ENCODE results near the gene PDP2.
A peak's percentile ranks its signal among the peaks of the same experiment; 100 is the strongest.

The PDP2 gene, protein sequence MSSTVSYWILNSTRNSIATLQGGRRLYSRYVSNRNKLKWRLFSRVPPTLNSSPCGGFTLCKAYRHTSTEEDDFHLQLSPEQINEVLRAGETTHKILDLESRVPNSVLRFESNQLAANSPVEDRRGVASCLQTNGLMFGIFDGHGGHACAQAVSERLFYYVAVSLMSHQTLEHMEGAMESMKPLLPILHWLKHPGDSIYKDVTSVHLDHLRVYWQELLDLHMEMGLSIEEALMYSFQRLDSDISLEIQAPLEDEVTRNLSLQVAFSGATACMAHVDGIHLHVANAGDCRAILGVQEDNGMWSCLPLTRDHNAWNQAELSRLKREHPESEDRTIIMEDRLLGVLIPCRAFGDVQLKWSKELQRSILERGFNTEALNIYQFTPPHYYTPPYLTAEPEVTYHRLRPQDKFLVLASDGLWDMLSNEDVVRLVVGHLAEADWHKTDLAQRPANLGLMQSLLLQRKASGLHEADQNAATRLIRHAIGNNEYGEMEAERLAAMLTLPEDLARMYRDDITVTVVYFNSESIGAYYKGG

DNA sequence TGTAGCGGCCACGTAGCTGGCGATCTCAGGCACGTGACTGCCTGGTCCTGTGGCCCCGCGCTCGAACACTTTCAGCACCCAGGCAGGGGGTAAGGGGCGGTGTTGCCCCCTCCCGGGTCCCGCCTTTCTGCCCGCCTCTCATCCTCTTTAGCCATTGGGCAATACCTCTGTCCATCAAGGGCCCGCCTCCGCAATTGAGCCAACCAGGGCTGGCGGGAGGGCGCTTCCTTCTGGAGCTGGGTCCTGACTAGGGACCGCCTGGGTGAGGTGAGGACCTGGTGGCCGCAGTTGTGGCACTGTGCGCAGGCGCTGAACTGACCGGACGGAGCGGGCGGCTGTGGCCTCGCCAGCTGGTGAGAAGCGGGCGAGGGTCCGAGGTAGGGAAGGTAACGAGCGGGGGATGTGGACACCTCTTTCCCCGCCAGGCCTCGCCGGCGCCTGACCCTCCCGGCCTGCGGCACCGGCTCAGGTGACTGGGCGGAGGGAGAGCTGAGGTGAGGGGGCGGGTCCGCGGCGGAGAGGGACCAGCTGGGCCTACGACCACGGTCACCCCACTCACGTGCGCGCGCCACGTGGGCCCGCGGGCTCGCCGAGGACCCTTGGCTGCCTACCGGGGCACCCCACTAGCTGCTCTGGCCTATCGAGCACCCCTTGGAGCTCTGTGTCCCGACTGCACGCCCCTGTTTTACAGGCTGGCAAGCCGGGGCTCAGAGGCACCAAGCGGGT lies at the start of gene PDP2:
TSS of gene PDP2 (plus strand) at position 228 of the 726 bp plus-strand sequence. CDS start 3,770 bp downstream, outside the sequence.
- DNase-seq (ENCODE audit: low read depth in 4 of 4, low spot score in 1 of 4), result peak; percentile 79 to 92 (median 85)

DNA sequence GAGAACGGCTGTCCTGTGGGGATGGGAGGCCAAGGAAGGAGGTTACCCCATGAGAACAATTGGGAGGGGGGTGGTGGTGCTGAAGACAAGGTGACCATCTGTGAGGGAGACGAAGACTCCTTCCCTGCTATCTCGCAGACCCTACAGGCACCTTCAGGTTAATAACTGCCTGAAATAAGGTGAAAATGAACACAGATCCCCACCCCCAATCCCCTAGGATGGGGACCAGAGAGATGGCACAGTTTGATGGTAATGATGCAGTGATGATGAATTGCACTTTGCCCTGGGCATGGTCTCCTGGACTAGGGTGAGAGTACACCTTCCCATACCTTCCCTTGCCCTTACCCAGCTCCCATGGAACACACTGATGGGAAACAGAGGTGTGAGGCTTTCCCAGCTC lies 48.1 kb upstream of the PDP2 start:
- DNase-seq (ENCODE audit: low read depth in 4 of 4, low spot score in 1 of 4), result no peak

DNA sequence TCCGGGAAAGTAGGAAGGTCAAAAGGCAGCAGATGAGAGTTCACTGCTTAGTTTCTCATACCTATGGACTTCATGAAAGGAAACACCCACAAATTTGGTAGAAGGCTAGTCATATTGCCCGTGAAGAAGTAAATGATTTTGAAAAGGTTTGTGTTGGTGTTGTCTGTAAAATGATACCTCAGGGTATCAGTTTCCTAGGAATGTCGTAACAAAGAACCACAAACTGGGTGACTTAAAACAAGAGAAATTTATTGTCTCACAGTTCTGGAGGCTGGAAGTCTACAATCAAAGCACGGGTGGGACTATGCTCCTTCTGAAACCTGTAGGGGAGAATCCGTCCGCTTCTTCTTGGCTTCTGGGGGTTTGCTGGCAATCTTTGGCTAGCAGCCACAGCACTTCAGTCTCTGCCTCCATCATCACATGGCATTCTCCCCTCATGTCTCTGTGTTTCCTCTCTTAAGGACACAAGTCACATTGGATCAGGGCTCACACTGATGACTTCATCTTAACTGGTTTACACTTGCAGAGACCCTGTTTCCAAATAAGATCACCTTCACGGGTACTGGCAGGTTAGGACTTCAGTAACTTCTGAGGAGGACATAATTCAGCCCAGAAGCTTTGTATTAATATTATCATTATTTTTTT lies 47.5 kb upstream of the PDP2 start:
- DNase-seq (ENCODE audit: low read depth in 4 of 4, low spot score in 1 of 4), result no peak

DNA sequence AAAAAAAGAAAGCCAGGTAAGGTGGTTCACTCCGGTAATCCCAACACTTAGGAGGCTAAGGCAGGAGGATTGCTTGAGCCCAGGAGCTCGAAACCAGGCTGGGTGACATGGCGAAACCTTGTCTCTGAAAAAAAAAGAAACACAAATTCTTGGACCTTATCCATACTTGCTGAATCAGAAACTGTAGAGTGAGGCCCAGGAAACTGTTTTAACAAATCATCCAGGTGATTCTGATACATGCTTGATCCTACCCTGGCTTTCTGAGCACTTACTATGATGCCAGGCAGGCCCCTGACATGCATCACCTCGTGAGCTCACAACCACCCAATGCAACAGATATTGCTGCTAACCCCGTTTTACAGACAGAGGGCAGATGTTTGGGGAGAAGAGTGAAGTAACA lies 45.6 kb upstream of the PDP2 start:
- DNase-seq (ENCODE audit: low read depth in 4 of 4, low spot score in 1 of 4), result no peak

DNA sequence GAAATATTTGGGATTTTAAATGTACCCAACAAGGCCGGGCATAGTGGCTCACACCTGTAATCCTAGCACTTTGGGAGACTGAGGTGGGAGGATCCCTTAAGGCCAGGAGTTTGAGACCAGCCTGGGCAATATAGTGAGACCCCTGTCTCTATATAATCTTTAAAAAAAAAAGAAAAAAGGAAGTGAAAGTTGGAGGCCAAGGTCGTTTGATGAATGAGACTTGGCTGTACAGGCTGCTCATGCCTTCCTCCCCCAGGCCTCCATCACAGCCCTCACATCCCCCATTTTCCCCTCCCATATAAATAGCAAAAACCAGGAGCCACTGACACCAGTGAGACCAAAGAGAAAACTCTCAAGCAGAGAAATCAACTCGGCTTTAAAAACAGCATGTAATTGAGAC lies 39.4 kb upstream of the PDP2 start:
- DNase-seq (ENCODE audit: low read depth in 4 of 4, low spot score in 1 of 4), result no peak

DNA sequence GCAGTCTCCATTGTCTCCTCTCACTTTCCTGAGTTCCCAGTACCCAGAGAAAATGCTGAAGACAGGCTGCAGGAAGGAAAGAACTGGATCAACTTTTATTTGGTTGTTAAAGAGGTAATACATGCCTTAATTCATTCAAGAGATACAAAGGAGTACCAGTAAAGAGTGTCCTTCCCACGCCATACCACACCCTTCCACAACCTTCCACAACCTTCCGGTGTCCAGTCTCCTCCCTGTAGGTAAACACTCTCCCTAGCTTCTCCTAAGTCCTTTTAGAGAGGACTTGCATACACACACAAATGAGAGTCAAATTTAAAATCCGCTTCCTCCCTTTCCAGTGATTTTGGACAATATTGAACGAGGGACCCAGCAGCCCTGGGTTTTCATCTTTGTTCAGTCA lies 38.9 kb upstream of the PDP2 start:
- no peak for DNase-seq (ENCODE audit: low read depth in 4 of 4, low spot score in 1 of 4)

DNA sequence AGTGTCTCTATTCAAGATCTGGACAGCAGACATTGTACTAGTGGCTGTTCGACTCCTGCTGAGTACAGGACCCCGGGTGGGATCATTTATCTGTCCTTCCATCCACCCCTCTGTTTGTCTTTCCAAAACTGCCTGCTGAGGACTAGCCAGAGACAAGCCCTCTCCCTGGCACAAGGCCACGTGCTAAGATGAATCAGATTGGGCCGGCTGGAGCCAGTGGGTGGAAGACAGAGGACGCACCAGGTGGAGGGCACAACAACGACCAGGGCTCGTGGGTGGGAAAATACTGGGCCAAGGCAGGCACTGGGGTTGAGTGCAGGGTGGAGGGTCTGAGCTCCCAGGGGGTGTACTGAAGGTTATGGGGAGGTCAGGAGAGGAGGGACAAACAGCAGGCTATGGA lies 37.5 kb upstream of the PDP2 start:
- DNase-seq (ENCODE audit: low read depth in 4 of 4, low spot score in 1 of 4), result no peak

DNA sequence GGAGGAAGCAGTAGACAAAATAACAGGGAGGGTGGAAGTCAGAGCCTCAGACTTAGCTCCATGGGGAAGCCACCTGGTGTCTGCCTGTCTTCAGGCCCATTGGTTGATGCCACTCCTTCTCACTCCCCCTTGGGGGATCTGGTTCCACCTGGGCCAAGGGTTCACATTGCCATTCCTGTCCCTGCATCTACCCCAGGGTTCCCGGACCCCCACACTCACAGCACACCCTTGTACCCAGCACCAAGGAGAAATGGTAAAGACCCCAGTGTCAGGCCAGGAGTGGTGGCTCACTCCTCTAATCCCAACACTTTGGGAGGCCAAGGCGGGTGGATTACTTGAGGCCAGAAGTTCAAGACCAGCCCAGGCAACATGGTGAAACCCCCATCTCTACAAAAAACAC lies 37.1 kb upstream of the PDP2 start:
- DNase-seq (ENCODE audit: low read depth in 4 of 4, low spot score in 1 of 4), result no peak

DNA sequence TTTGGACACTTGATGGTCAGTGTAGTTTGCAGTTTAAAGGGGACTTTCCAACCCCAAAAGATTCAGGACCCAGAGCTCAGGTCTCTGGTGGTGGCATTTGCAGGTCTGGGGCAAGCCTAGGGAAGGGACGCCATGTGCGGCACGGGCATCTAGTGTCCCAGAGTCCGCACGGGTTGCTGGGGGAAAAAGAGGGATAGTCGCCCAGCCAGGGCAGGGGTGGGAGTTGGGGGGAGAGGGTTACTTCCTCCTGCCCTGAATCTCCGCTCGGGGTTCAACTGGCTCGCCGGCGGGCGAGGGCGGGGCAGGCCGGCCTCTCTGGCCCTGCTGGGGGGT lies 36.3 kb upstream of the PDP2 start:
- DNase-seq (ENCODE audit: low read depth in 4 of 4, low spot score in 1 of 4), result no peak

DNA sequence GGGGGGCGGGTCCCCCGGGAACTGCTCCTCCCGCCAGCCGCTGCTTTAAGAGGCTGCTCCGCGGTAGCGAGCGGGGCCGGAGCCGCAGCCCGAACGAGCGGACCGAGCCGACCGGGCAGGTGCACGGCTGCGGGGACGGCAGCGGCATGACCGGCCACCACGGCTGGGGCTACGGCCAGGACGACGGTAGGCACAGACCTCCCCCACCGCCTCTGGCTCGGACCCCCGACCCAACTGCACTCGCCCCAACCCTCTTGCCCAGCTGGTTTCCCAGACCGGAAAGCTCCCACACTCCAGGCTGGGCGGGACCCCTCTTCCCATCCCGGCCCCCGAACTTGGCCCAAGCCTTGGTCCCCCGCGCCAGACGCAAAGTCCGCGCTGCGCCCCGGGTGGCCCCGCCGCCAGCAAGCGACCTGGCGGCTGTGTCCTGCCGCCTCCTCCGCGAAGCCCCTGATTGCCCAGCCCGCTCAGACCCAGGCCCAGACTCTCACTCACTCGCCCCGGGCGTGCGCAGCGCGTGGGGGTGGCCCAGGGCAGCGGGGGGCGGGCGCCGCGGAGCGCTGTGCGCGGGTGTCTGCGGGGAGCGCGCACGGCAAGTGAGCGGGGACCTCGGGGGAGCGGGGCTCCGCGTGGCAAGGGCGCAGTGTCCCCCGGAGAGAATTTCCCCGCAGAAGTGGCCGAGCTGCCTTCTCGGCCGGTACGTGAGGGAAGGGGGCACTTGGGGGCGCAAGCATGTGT lies 35.8 kb upstream of the PDP2 start, which contains the start of gene CA7:
TSS of gene CA7 (plus strand) at position 73 of the 738 bp plus-strand sequence. CDS start at position 147, 74 bp downstream.
- no peak for DNase-seq (ENCODE audit: low read depth in 4 of 4, low spot score in 1 of 4)

DNA sequence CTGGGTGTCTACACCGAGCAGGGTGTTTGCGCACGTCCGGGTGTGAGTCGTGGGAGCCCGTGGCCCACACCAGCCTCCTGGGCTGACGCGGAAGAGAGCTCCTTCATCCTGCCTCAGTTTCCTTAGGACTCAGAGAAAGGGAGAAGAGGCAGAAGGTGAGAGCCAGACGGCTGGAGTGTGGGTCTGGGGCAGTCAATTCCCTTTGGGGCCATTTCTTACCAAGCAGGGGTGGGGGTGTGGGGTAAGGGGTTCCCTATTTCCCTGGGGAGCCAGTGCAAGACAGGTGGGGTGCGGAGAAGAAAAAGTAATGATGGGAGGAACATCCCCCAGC lies 35.3 kb upstream of the PDP2 start:
- no peak for DNase-seq (ENCODE audit: low read depth in 4 of 4, low spot score in 1 of 4)

DNA sequence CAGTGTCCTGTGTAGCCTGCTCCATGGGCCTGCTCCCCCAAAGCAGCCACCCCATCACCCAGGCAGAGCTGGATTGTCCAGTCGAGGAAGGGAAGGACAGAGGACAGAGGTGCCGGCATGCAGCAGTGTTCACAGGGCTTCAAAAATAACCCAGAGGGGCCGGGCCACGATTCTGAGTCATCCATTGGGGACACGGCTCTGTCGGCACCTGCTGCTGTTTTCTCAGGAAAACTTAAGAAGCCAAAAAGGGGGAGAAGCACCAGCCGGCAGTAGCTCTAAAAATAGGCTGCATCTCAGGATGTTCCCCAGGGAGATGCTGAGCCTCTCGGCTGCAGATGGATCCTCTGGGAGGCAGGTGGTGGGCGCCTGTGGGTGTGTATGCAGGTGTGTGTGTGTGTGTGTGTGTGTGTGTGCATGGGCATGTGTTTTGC lies 34.5 kb upstream of the PDP2 start:
- DNase-seq (ENCODE audit: low read depth in 4 of 4, low spot score in 1 of 4), result no peak

DNA sequence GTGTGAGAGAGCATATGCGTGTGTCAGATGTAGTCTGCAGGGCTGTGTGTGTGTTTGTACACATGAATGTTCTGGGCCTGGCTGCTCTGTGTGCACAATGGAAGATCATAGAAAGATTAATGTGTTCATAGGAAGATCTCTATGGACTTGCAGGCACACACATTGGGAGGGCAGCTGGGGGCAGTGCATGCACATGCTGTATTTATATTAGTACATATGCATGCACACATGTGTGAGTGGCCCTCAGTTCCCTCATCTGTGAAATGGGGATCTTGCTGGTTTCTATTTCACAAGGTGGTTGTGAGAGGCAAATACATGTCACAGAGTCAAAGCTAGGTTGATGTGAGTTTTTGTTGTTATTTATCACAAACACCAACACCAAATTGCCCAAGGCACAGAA lies 34.0 kb upstream of the PDP2 start:
- no peak for DNase-seq (ENCODE audit: low read depth in 4 of 4, low spot score in 1 of 4)

DNA sequence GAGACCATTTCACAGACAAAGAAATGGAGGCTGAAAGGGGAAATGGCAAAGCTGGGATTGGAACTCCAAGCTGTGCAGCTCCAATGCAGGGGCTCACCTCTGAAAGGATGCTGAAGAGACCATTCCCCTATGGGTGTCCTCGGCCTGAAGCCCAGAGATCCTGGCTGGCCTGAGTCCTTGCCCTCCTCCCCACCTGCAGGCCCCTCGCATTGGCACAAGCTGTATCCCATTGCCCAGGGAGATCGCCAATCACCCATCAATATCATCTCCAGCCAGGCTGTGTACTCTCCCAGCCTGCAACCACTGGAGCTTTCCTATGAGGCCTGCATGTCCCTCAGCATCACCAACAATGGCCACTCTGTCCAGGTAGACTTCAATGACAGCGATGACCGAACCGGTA lies 33.5 kb upstream of the PDP2 start:
- no peak for DNase-seq (ENCODE audit: low read depth in 4 of 4, low spot score in 1 of 4)

DNA sequence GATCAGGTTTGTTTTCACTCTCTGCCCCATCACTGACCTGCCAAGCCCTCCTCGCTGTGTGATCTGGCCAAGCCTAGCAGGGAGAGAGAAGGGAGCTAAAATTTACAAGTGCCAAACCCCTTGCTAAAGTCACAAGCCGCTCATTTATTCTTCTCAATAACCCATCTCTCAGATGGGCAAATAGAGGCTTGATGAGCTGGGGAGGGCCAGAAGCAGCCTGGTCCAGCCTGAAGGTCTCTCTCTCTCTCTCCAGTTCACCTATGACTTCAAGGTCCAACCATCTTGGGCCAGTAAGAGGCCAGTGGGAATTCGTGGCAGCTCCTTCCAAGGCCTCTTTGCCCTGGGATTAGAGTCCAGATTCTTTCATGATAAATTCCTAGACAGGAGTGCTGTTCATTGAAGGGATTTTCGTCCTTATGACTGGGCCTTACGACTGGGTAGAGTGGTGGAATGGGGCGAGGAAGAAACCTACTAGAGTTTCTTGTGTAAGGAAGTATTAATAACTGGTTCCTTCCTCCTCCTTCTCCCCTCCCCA lies 32.7 kb upstream of the PDP2 start:
- no peak for DNase-seq (ENCODE audit: low read depth in 4 of 4, low spot score in 1 of 4)

DNA sequence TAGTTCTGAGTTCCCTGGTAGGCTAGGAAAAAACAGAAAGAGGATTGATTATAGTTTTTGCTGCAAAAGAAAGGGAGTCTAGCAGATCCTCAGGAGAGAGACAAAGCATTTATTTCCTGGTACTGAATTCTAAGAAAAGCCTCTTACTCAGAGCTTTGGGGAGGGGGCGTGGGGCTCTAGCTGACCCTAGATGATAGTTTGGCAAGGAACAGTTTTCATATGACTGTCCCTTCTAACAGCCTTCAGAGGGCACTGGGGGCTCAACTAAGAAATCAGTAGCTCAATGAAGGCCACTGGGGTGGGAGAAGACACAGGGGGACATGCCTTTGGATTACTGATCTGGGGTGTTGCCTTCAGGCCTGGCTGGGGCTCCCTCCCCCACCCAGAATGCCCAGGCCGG lies 32.1 kb upstream of the PDP2 start:
- no peak for DNase-seq (ENCODE audit: low read depth in 4 of 4, low spot score in 1 of 4)

DNA sequence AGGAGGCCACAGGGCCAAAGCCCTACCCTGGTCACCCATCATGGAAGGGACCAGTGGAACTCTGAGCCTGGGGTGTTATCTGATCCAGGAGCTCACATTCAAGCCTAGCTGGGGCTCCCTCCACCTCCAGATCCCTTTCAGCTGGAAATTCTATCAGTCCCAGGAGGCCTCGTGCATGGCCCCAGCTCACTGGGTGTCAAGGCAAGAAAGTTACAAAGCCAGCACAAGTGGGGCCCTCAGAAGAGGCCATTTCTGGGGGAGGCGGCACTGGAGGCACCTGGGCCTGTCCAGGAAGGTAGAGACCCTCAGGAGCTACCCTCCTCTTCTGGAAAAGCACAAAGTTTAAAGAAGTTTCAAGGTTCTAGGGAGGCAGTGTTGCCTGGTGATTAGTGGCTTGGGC lies 31.3 kb upstream of the PDP2 start:
- no peak for DNase-seq (ENCODE audit: low read depth in 4 of 4, low spot score in 1 of 4)

DNA sequence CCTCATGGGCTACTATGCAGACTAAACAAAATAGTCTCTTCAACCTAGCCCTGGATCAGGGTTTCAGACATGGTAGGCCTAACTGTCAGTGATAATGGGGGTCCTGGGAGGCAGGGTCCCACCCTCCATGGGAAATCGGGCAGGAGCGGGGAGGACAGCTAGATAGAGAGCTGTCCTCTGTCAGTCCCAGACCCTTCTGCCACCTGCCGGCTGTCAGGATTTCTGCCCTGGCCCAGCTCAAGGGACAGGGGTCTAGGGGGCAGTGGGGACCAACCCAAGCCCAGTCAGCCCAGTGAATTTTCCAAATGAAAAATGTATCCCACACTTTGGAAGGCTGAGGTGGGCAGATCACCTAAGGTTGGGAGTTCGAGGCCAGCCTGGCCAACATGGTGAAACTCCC lies 30.8 kb upstream of the PDP2 start:
- no peak for DNase-seq (ENCODE audit: low read depth in 4 of 4, low spot score in 1 of 4)

DNA sequence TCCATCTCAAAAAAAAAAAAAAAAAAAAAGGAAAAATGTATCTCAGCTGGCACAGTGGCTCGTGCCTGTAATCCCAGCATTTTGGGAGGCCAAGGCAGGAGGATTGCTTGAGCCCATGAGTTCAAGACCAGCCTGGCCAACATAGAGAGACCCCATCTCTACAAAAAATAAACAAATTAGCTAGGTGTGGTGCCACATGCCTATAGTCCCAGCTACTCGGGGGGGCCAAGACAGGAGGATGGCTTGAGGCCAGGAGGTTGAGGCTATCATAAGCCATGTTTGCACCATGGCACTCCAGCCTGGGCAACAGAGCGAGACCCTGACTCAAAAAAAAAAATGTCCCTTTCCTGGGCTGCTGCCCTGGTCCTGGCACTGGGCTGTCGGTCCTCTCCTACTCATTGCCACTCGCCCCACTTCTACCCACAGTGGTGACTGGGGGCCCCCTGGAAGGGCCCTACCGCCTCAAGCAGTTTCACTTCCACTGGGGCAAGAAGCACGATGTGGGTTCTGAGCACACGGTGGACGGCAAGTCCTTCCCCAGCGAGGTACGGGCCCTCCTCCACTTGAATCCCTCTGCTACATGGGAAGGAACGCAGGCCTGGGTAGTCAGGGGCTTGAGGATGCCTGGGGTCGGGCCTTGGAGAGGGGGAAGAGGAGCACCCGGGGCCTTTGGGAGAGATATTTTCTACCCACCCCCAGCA lies 30.1 kb upstream of the PDP2 start:
- no peak for DNase-seq (ENCODE audit: low read depth in 4 of 4, low spot score in 1 of 4)

DNA sequence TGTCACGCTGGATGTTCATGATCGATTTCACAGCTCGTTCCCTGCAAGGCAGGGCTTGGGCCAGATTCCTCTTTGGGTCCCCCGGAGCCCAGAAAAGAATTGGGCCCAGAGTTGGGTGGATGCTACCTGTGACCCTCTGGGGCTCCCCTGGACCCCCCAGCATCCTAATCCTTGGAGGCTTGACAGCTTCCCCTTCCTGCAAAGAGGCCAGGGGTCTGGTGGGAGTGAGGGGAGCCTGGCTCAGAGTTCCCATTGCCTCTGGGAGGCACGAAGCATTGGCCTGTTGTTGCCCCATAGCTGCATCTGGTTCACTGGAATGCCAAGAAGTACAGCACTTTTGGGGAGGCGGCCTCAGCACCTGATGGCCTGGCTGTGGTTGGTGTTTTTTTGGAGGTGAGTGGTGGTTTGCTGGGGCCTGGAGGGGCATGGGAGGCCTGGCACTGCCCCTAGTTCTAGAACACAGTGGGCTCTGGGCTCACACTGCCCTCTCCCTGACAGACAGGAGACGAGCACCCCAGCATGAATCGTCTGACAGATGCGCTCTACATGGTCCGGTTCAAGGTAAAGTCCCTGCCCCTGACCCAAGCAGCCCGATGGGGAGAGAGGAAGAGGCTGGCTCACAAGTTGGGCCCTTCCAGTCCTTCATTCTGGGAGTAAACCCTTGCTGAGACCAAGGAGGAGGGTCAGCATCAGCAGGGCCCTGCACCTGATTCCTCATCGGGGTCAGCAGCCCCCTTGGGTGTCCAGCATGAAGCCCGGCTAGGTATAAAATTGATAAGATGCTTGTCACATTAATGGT lies 28.9 kb upstream of the PDP2 start:
- DNase-seq (ENCODE audit: low read depth in 4 of 4, low spot score in 1 of 4), result no peak
